H1 (cell line): ENCODE data around the gene TNP2. TPM values are rescaled to one million over a fixed set of nuclear protein-coding genes. Genes with fewer than 3 reads are reported as not detected.

ENCODE experiments used
- CTCF ChIA-PET: fragments of 300-600 bp; sonication (Branson Sonifier 250); formaldehyde crosslinking; loops from one replicate; lab custom pipeline; 2021; ENCODE audit not compliant: partially characterized antibody; lab: Charles Lee
- POLR2A ChIA-PET: fragments of 300-600 bp; sonication (Branson Sonifier 250); formaldehyde crosslinking; loops from one replicate; lab custom pipeline; 2021; ENCODE audit warnings: inconsistent platforms; ENCODE audit not compliant: partially characterized antibody; lab: Charles Lee
- DNase-seq, 2 experiments: peaks; one replicate each; pipeline versions ENCODE4 v3.0.0 to v3.0.0-alpha.2; 2010 to 2022; ENCODE audit warnings: low spot score in 2 of 2, low read depth in 1 of 2, mixed read lengths in 1 of 2
- FAIRE-seq: peaks from 2 replicates; lab custom pipeline; 2011; peaks lifted over from hg19 to GRCh38; lab: Jason Lieb, UNC
- H2AFZ ChIP-seq: 2 replicates; pipeline ENCODE4 v1.8.1; 2012; ENCODE audit warnings: low read length, inconsistent platforms
- H2AK5ac ChIP-seq: 2 replicates; pipeline ENCODE4 v1.6.1; 2013; ENCODE audit warnings: low read depth, low read length
- H2BK120ac ChIP-seq: replicated peaks from 2 replicates; pipeline ENCODE3; 2013; ENCODE audit warnings: low read depth, low read length, inconsistent platforms
- H2BK12ac ChIP-seq: 2 replicates; pipeline ENCODE4 v1.6.1; 2013; ENCODE audit warnings: low read depth, low read length
- H2BK15ac ChIP-seq: 2 replicates; pipeline ENCODE4 v1.6.1; 2013; ENCODE audit warnings: low read length
- H2BK20ac ChIP-seq: 2 replicates; pipeline ENCODE4 v1.6.1; 2013; ENCODE audit warnings: low read length
- H2BK5ac ChIP-seq: 2 replicates; pipeline ENCODE4 v1.6.1; 2013; ENCODE audit warnings: low read depth, low read length
- H3K14ac ChIP-seq: 2 replicates; pipeline ENCODE4 v1.6.1; 2013; ENCODE audit warnings: inconsistent platforms; ENCODE audit not compliant: insufficient read length
- H3K18ac ChIP-seq: 2 replicates; pipeline ENCODE4 v1.6.1; 2013; ENCODE audit warnings: low read length; ENCODE audit errors: extremely low read depth
- H3K23ac ChIP-seq: 2 replicates; pipeline ENCODE4 v1.6.1; 2013; ENCODE audit warnings: inconsistent platforms; ENCODE audit not compliant: insufficient read length
- H3K23me2 ChIP-seq: 2 replicates; pipeline ENCODE4 v1.6.1; 2013; ENCODE audit warnings: low read depth, low read length
- H3K27ac ChIP-seq: 2 replicates; pipeline ENCODE4 v1.6.1; 2011; ENCODE audit warnings: low read depth, low read length, inconsistent platforms
- H3K27me3 ChIP-seq, 4 experiments: replicated peaks in 1 of 4; 1 replicate in 1 of 4; 2 replicates in 3 of 4; pipeline versions ENCODE4 v1.6.1 to v1.8.1; 2011 to 2013; ENCODE audit warnings: low read length in 3 of 4, mild to moderate bottlenecking in 3 of 4, inconsistent platforms in 2 of 4, mixed read lengths in 2 of 4, moderate library complexity in 1 of 4; ENCODE audit not compliant: control insufficient read depth in 3 of 4, insufficient read depth in 3 of 4; ENCODE audit errors: extremely low read depth in 1 of 4
- H3K36me3 ChIP-seq, 4 experiments: 2 replicates each; pipeline versions ENCODE4 v1.6.1 to v1.8.1; 2011 to 2013; ENCODE audit warnings: mild to moderate bottlenecking in 4 of 4, low read length in 3 of 4, moderate library complexity in 2 of 4, control low read depth in 1 of 4, inconsistent platforms in 1 of 4; ENCODE audit not compliant: insufficient read depth in 4 of 4, control insufficient read depth in 2 of 4
- H3K4ac ChIP-seq: replicated peaks from 2 replicates; pipeline ENCODE3; 2013; ENCODE audit warnings: low read length, low read depth, mixed read lengths, inconsistent platforms; ENCODE audit not compliant: insufficient read length
- H3K4me1 ChIP-seq, 4 experiments: replicated peaks in 1 of 4; 1 replicate in 1 of 4; 2 replicates in 3 of 4; pipeline versions ENCODE4 v1.6.1 to v1.8.1; 2011 to 2013; ENCODE audit warnings: low read length in 3 of 4, inconsistent platforms in 2 of 4, mixed read lengths in 1 of 4; ENCODE audit not compliant: insufficient read depth in 4 of 4, control insufficient read depth in 3 of 4
- H3K4me2 ChIP-seq, 2 experiments: 2 replicates each; pipeline versions ENCODE4 v1.6.1 to v1.8.1; 2011 to 2013; ENCODE audit warnings: low read depth in 2 of 2, low read length in 2 of 2, control low read depth in 1 of 2, inconsistent platforms in 1 of 2, mild to moderate bottlenecking in 1 of 2; ENCODE audit not compliant: insufficient read depth in 1 of 2
- H3K4me3 ChIP-seq, 4 experiments: fragments of 200-600, 300-600 bp in 1 of 4; sonication (generic), shearing (Covaris generic), sonication (Bioruptor Twin) in 1 of 4; 2 replicates each; pipeline versions ENCODE4 v1.5.1 to v1.8.1; 2011 to 2016; ENCODE audit warnings: low read length in 4 of 4, low read depth in 3 of 4, control low read depth in 2 of 4, inconsistent platforms in 2 of 4, mild to moderate bottlenecking in 2 of 4, mixed read lengths in 1 of 4, moderate library complexity in 1 of 4; ENCODE audit not compliant: insufficient read depth in 2 of 4; ENCODE audit errors: extremely low read depth in 1 of 4
- H3K56ac ChIP-seq: replicated peaks from 2 replicates; pipeline ENCODE3; 2013; ENCODE audit warnings: low read depth, mild to moderate bottlenecking, mixed read lengths, low read length, inconsistent platforms; ENCODE audit not compliant: insufficient read length
- H3K79me1 ChIP-seq: 2 replicates; pipeline ENCODE4 v1.6.1; 2013; ENCODE audit warnings: low read depth, low read length, control low read depth
- H3K79me2 ChIP-seq, 2 experiments: 2 replicates each; pipeline versions ENCODE4 v1.6.1 to v1.8.1; 2012 to 2013; ENCODE audit warnings: low read length in 2 of 2, mild to moderate bottlenecking in 2 of 2, inconsistent platforms in 1 of 2; ENCODE audit not compliant: insufficient read depth in 2 of 2, control insufficient read depth in 1 of 2
- H3K9ac ChIP-seq, 4 experiments: replicated peaks in 1 of 4; 1 replicate in 1 of 4; 2 replicates in 3 of 4; pipeline versions ENCODE4 v1.6.1 to v1.8.1; 2011 to 2013; ENCODE audit warnings: low read depth in 3 of 4, low read length in 3 of 4, control low read depth in 2 of 4, mild to moderate bottlenecking in 2 of 4, moderate library complexity in 2 of 4, inconsistent platforms in 1 of 4; ENCODE audit errors: extremely low read depth in 1 of 4
- H3K9me3 ChIP-seq, 2 experiments: 2 replicates each; pipeline versions ENCODE4 v1.6.1 to v1.8.1; 2012 to 2013; ENCODE audit warnings: mild to moderate bottlenecking in 2 of 2, moderate library complexity in 2 of 2, control low read depth in 1 of 2, inconsistent platforms in 1 of 2, low read depth in 1 of 2, low read length in 1 of 2, mixed read lengths in 1 of 2; ENCODE audit not compliant: insufficient read depth in 2 of 2
- H4K20me1 ChIP-seq, 2 experiments: replicated peaks in 1 of 2; 2 replicates each; pipeline versions ENCODE3 to v1.8.1; 2011 to 2013; ENCODE audit warnings: inconsistent platforms in 2 of 2, low read length in 2 of 2, mild to moderate bottlenecking in 1 of 2; ENCODE audit not compliant: insufficient read depth in 2 of 2, control insufficient read depth in 1 of 2
- H4K5ac ChIP-seq: 2 replicates; pipeline ENCODE4 v1.6.1; 2013; ENCODE audit warnings: low read length, low read depth, mixed read lengths, inconsistent platforms; ENCODE audit not compliant: insufficient read length
- H4K8ac ChIP-seq: 2 replicates; pipeline ENCODE4 v1.8.0; 2013; ENCODE audit warnings: mild to moderate bottlenecking, moderate library complexity, low read length, inconsistent platforms; ENCODE audit not compliant: insufficient read depth; ENCODE audit errors: extremely low read depth
- H4K91ac ChIP-seq: replicated peaks from 2 replicates; pipeline ENCODE3; 2013; ENCODE audit warnings: low read length, mixed read lengths, inconsistent platforms; ENCODE audit not compliant: insufficient read length
- BACH1 ChIP-seq: IDR thresholded peaks from 2 replicates; pipeline ENCODE4 v1.6.1; 2012; ENCODE audit warnings: low read length, improper control_type of control experiment
- BCL11A ChIP-seq, 2 experiments: IDR thresholded peaks; one replicate each; pipeline ENCODE4 v1.6.1; 2011; ENCODE audit warnings: low read depth in 2 of 2, low read length in 2 of 2, mild to moderate bottlenecking in 2 of 2
- CEBPB ChIP-seq: IDR thresholded peaks from 2 replicates; pipeline ENCODE4 v1.6.1; 2012; ENCODE audit warnings: low read depth, low read length
- HDAC6 ChIP-seq: IDR thresholded peaks from one replicate; pipeline ENCODE4 v1.7.1; 2012; ENCODE audit warnings: low read depth, mild to moderate bottlenecking, inconsistent platforms, low read length, moderate library complexity
- KDM1A ChIP-seq: fragments of 200-600, 300-600 bp; sonication (generic); IDR thresholded peaks from 2 replicates; pipeline ENCODE4 v1.7.1; 2016; ENCODE audit warnings: mild to moderate bottlenecking, low read length, borderline replicate concordance
- SIN3A ChIP-seq, 2 experiments: IDR thresholded peaks in 1 of 2; conservative IDR thresholded peaks in 1 of 2; 2 replicates each; pipeline ENCODE4 v1.6.1; 2011 to 2012; ENCODE audit warnings: low read length in 2 of 2, improper control_type of control experiment in 1 of 2, low read depth in 1 of 2, mild to moderate bottlenecking in 1 of 2
- SIRT6 ChIP-seq: IDR thresholded peaks from one replicate; pipeline ENCODE4 v1.7.1; 2012; ENCODE audit warnings: low read length, inconsistent platforms
- SIX5 ChIP-seq: IDR thresholded peaks from 2 replicates; pipeline ENCODE4 v1.6.1; 2011; ENCODE audit warnings: mild to moderate bottlenecking, low read depth, low read length
- SP2 ChIP-seq: IDR thresholded peaks from 2 replicates; pipeline ENCODE4 v1.6.1; 2012; ENCODE audit warnings: mild to moderate bottlenecking, low read length, inconsistent platforms
- SUZ12 ChIP-seq: fragments of 200-600 bp; sonication (generic); IDR thresholded peaks from 2 replicates; pipeline ENCODE4 v1.6.1; 2012; ENCODE audit warnings: mild to moderate bottlenecking, inconsistent platforms, low read length, moderate library complexity, mixed read lengths
- WGBS, 2 experiments: shearing (Covaris generic) in 1 of 2; methylation state at CpG; one replicate each; pipeline versions ENCODE4 v1.1.6 to v1.1.7; 2013 to 2015; ENCODE audit warnings: low lambda C conversion rate in 2 of 2, mixed read lengths in 2 of 2, inconsistent platforms in 1 of 2, low coverage in 1 of 2, missing lambda C conversion rate in 1 of 2; ENCODE audit not compliant: insufficient replicate concordance in 2 of 2, insufficient coverage in 1 of 2, insufficient read length in 1 of 2; ENCODE audit errors: extremely low coverage in 1 of 2, missing lambda C conversion rate in 1 of 2; 5-methylcytosine and 5-hydroxymethylcytosine counted together
- polyA plus RNA-seq, 7 experiments: library from polyadenylated mRNA; depleted of rRNA in 3 of 7; stranded (reverse) in 5 of 7; unstranded in 2 of 7; fragments of >200 nt in 5 of 7; fragments of 200-250 nt in 2 of 7; gene quantifications; 1 replicate in 5 of 7; 2 replicates in 1 of 7; 4 replicates in 1 of 7; pipeline versions ENCODE4 v1.2.1 to v1.2.3, GENCODE V29; 2011 to 2013; ENCODE audit warnings: missing spikeins in 2 of 7, mixed read lengths in 2 of 7
- total RNA-seq: library from RNA; stranded (reverse); fragmentation: NEBNext Ultra II Directional; extraction: Animal tissue kit (Norgen Biotek cat#: 25700); gene quantifications from 2 replicates; pipeline ENCODE4 v1.2.1, GENCODE V29; 2021
- TF ChIP-seq, protein P1 (sequence below): IDR thresholded peaks from 2 replicates; pipeline ENCODE4 v1.6.1; 2012; ENCODE audit warnings: low read length, inconsistent platforms

TNP2 gene
- total and polyA plus RNA-seq, 2 of the 8 experiments (the other 6 are each of a cell fraction or from before 2014, with no cell fraction given) = not detected

DNA sequence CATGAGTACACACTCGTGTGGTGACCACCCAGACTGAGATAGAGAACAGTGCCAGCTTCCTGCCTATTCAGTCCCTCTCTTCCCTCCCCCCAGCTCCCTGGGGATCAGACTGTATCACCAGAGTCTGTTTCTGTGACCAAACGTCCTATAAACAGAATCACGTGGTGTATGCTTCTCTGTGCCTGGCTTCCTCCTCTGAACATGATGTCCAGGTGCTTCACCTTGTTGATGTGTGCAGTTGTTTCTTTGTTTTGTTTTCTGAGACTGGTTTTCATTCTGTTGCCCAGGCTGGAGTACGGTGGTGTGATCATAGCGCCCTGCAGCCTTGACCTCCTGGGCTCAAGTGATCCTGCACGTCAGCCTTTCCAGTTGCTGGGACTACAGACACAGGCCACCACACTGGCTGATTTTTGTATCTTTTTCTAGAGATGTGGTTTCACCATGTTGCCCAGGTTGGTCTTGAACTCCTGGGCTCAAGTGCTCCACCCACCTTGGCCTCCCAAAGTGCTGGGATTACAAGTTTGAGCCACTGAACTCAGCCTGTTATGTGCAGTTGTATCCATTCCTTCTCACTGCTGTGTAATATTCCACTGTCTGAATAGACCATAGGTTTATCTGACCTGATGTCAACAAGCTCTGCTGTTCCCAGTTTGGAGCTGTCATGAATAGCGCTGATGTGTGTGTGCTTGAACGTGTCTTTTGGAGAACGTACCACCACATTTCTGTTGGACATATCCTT, 40.9 kb upstream of the TNP2 start:
- no peak overlapping the region for H4K8ac ChIP-seq
- no peaks in the 10 kb centered on the region for H4K20me1 ChIP-seq
- H2BK12ac ChIP-seq = peak overlapping the region; percentile 64; the same call in 1 of the 2 replicates
- H3K79me1 ChIP-seq = no peaks in the 10 kb centered on the region
- no peak overlapping the region for H3K4me3 ChIP-seq
- no peak overlapping the region for H3K56ac ChIP-seq
- peak overlapping the region; percentile 12; the same call in 1 of the 2 replicates for H2BK15ac ChIP-seq
- H3K23me2 ChIP-seq = no peaks in the 10 kb centered on the region; the same call in 1 of the 2 replicates
- H3K4ac ChIP-seq = peak overlapping the region; percentile 12
- H3K9me3 ChIP-seq = no peaks in the 10 kb centered on the region
- no peak overlapping the region for H4K5ac ChIP-seq
- H2BK120ac ChIP-seq = peak overlapping the region; percentile 29
- H2BK20ac ChIP-seq = peak overlapping the region; percentile 98
- H3K27me3 ChIP-seq = no peaks in the 10 kb centered on the region
- whole genome bisulfite sequencing, 2 experiments = 85% methylated on average over 9 of the region's 9 CpGs; no CpG with 5 or more reads in 1 of the 2 experiments
- H3K18ac ChIP-seq = peak overlapping the region; percentile 25; the same call in 1 of the 2 replicates
- no peak overlapping the region for H2AFZ ChIP-seq
- ChIA-PET CTCF (interaction anchor here (1.0 to 2.6 kb wide), 4 partner anchors 12 to 53 kb away, joined by 3 to 7 read pairs (median 4); no protein-coding TSS in a partner anchor), POLR2A (interaction anchor here (0.6 to 1.0 kb wide), 3 partner anchors 48 to 77 kb away, joined by 3 read pairs; partner anchors contain the start of gene SOCS1)
- peak overlapping the region; percentile 97; the same call in 1 of the 2 replicates for H2AK5ac ChIP-seq
- H3K9ac ChIP-seq = no peak overlapping the region
- no peaks in the 10 kb centered on the region for H3K36me3 ChIP-seq
- no peaks in the 10 kb centered on the region for H3K79me2 ChIP-seq
- H3K4me1 ChIP-seq = peaks cover 13 to 36% (median 19%) of the 10 kb centered on the region in 4 experiments
- no peak overlapping the region for H3K4me2 ChIP-seq
- H2BK5ac ChIP-seq = peak overlapping the region; percentile 35; the same call in 1 of the 2 replicates
- H4K91ac ChIP-seq = peak overlapping the region; percentile 86
- H3K14ac ChIP-seq = no peak overlapping the region
- no peak overlapping the region for H3K23ac ChIP-seq
- no peak overlapping the region for H3K27ac ChIP-seq
- DNase-seq (no peak), FAIRE-seq (no peak)
- TF ChIP-seq SIX5 = no peak
- no peak for TF ChIP-seq SIRT6
- no peak for TF ChIP-seq SUZ12
- TF ChIP-seq, protein P1, sequence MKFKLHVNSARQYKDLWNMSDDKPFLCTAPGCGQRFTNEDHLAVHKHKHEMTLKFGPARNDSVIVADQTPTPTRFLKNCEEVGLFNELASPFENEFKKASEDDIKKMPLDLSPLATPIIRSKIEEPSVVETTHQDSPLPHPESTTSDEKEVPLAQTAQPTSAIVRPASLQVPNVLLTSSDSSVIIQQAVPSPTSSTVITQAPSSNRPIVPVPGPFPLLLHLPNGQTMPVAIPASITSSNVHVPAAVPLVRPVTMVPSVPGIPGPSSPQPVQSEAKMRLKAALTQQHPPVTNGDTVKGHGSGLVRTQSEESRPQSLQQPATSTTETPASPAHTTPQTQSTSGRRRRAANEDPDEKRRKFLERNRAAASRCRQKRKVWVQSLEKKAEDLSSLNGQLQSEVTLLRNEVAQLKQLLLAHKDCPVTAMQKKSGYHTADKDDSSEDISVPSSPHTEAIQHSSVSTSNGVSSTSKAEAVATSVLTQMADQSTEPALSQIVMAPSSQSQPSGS = no peak
- no peak for TF ChIP-seq SP2
- TF ChIP-seq BCL11A (IDR thresholded peaks at IDR 0.05; ENCODE audit: low read depth in 2 of 2, low read length in 2 of 2) = no peak
- no peak for TF ChIP-seq HDAC6
- no peak for TF ChIP-seq KDM1A
- no peak for TF ChIP-seq BACH1
- no peak for TF ChIP-seq CEBPB
- no peak for TF ChIP-seq SIN3A (conservative IDR thresholded peaks at IDR 0.05 in 1 of 2, IDR thresholded peaks at IDR 0.05 in 1 of 2; ENCODE audit: low read depth in 1 of 2, low read length in 2 of 2)
